Inflammatory macrophage (primary cell): Measurements from ENCODE around the gene LEUTX.
"Not testable (repeated sequence)": the region's sequence is repeated elsewhere in the genome, so short reads cannot be mapped to it uniquely, and the experiment has no call there.

Experiments used
- DNase-seq, 2 donors: peaks; one replicate each; pipeline ENCODE4 v3.0.0-alpha.2; 2020 to 2022

Gene LEUTX

GRCh38 chr19:39780894-39781293, 2.2 kb downstream of the LEUTX start:
- DNase-seq, result no peak

- no peak for DNase-seq
These were observed 9.6 kb downstream of the LEUTX start for GRCh38 chr19:39788244-39788643.

GRCh38 chr19:39792999-39793546, 14.4 kb downstream of the LEUTX start:
- peak; percentile 69 to 72 for DNase-seq

GRCh38 chr19:39795001-39795400, 16.3 kb downstream of the LEUTX start:
- DNase-seq, result no peak

- no peak for DNase-seq
These were observed 17.4 kb downstream of the LEUTX start for GRCh38 chr19:39796000-39796498.

- no peak for DNase-seq
These were observed 18.4 kb downstream of the LEUTX start for GRCh38 chr19:39797083-39797482.

GRCh38 chr19:39802958-39803357, 24.3 kb downstream of the LEUTX start:
- no peak for DNase-seq

- DNase-seq, result no peak
These were observed 26.4 kb downstream of the LEUTX start for GRCh38 chr19:39805104-39805503.

- no peak for DNase-seq
These were observed 29.3 kb downstream of the LEUTX start for GRCh38 chr19:39807846-39808364.

- DNase-seq, result not testable (repeated sequence)
These were observed 30.0 kb downstream of the LEUTX start for GRCh38 chr19:39808688-39809087.

GRCh38 chr19:39809368-39809767, 30.7 kb downstream of the LEUTX start:
- no peak for DNase-seq

- DNase-seq, result no peak
These were observed 31.8 kb downstream of the LEUTX start for GRCh38 chr19:39810424-39810823.

- DNase-seq, result no peak
These were observed 32.4 kb downstream of the LEUTX start for GRCh38 chr19:39811064-39811463.

- no peak for DNase-seq
These were observed 34.8 kb downstream of the LEUTX start for GRCh38 chr19:39813264-39813993.

GRCh38 chr19:39814111-39814510, 35.5 kb downstream of the LEUTX start:
- DNase-seq, result not testable (repeated sequence)

- no peak for DNase-seq
These were observed 35.9 kb downstream of the LEUTX start for GRCh38 chr19:39814595-39814994.

- no peak for DNase-seq
These were observed 37.8 kb downstream of the LEUTX start for GRCh38 chr19:39816287-39817048.

GRCh38 chr19:39817888-39818561, 39.4 kb downstream of the LEUTX start:
- no peak for DNase-seq

- DNase-seq, result no peak
These were observed 40.0 kb downstream of the LEUTX start for GRCh38 chr19:39818626-39819097.

GRCh38 chr19:39819786-39820185, 41.1 kb downstream of the LEUTX start:
- DNase-seq, result no peak

- DNase-seq, result no peak
These were observed 42.0 kb downstream of the LEUTX start for GRCh38 chr19:39820696-39821095.

GRCh38 chr19:39823686-39824085, 45.0 kb downstream of the LEUTX start:
- no peak for DNase-seq
